ENCODE data around the gene KLB. TPM values are rescaled to one million over a fixed set of nuclear protein-coding genes. Genes with fewer than 3 reads are reported as not detected.

The KLB gene
- total RNA-seq, 2 donors from 2014 or later: 0.09 TPM; not detected in 1

GRCh38 chr4:39498727-39499020 lies 91.9 kb downstream of the KLB start:
- H3K27ac Mint-ChIP-seq: no peak overlapping the region
- H3K27ac ChIP-seq (ENCODE audit: low read depth, low read length): no peak overlapping the region
- H3K4me3 ChIP-seq (ENCODE audit: low read length): no peak overlapping the region
- H3K27me3 Mint-ChIP-seq (ENCODE audit: insufficient read depth): no peaks in the 10 kb centered on the region
- no peaks in the 10 kb centered on the region for H3K4me1 Mint-ChIP-seq
- H3K36me3 Mint-ChIP-seq (ENCODE audit: low read depth): peaks cover 42% of the 10 kb centered on the region
- H3K4me3 Mint-ChIP-seq: no peak overlapping the region
- peaks cover 51% of the 10 kb centered on the region for H3K36me3 ChIP-seq (ENCODE audit: control insufficient read depth, insufficient read depth, low read length)
- DNase-seq: no peak
- no peaks in the 10 kb centered on the region for H3K9me3 Mint-ChIP-seq
- no peaks in the 10 kb centered on the region for H3K9me3 ChIP-seq (ENCODE audit: control insufficient read depth, low read length)
- H3K27me3 ChIP-seq (ENCODE audit: control insufficient read depth, insufficient read depth, low read length, poor library complexity, severe bottlenecking): no peaks in the 10 kb centered on the region
- H3K4me1 ChIP-seq (ENCODE audit: control insufficient read depth, insufficient read depth, low read length): no peaks in the 10 kb centered on the region
- TF ChIP-seq CTCF (conservative IDR thresholded peaks at IDR 0.05): no peak
- H3K9ac ChIP-seq (ENCODE audit: extremely low read depth, low read length, poor library complexity, severe bottlenecking): no peak overlapping the region

Small RNA genes lying within 50 kb of the gene (microRNA-seq; reads per million reads assigned to microRNA genes)
- not detected for gene MIR5591 (ENCODE audit: borderline microRNAs expressed)

Other genes starting within 250 kb of the KLB start
- 10 to 100 TPM; 51.9 to 60.2 TPM for gene WDR19, start 224.4 kb upstream of the KLB start, total RNA-seq
- 10 to 100 TPM; 56.4 to 57.0 TPM for gene RFC1, start 40.6 kb upstream of the KLB start, total RNA-seq
- 1,000 to 10,000 TPM; 1,341 to 1,760 TPM for gene RPL9, start 52.0 kb downstream of the KLB start, total RNA-seq
- gene LIAS, start 52.1 kb downstream of the KLB start, total RNA-seq: 10 to 100 TPM; 17.6 to 17.9 TPM
- 100 to 1,000 TPM; 137 to 141 TPM for gene UGDH, start 120.5 kb downstream of the KLB start, total RNA-seq
- gene SMIM14, start 231.9 kb downstream of the KLB start, total RNA-seq: 10 to 100 TPM; 24.3 to 24.6 TPM